MG63 (cell line): Measurements from ENCODE around the gene RBM17. TPM values are rescaled to one million over a fixed set of nuclear protein-coding genes. Genes with fewer than 3 reads are reported as not detected.
"Not testable (repeated sequence)": the region's sequence is repeated elsewhere in the genome, so short reads cannot be mapped to it uniquely, and the experiment has no call there.

Experiments
- DNase-seq: peaks from one replicate; pipeline ENCODE4 v3.0.0-alpha.2; 2020
- H3K27me3 ChIP-seq: fragments of 250-450 bp; sonication (Bioruptor Pico); 2 replicates; pipeline ENCODE4 v1.5.1; 2020; ENCODE audit warnings: mild to moderate bottlenecking, moderate library complexity
- H3K36me3 ChIP-seq: fragments of 250-450 bp; sonication (Bioruptor Pico); 2 replicates; pipeline ENCODE4 v1.5.1; 2020; ENCODE audit warnings: mild to moderate bottlenecking, moderate library complexity
- H3K4me3 ChIP-seq: fragments of 250-450 bp; sonication (Bioruptor Pico); 2 replicates; pipeline ENCODE4 v1.5.1; 2020; ENCODE audit warnings: mild to moderate bottlenecking, moderate library complexity
- H3K9me3 ChIP-seq: fragments of 250-450 bp; sonication (Bioruptor Pico); 2 replicates; pipeline ENCODE4 v1.5.1; 2020; ENCODE audit warnings: mild to moderate bottlenecking, moderate library complexity
- total RNA-seq: library from RNA; depleted of rRNA; stranded (reverse); fragments of >200 nt; shearing (Covaris generic); gene quantifications from 2 replicates; pipeline ENCODE4 v1.2.3, GENCODE V29; 2014; ENCODE audit warnings: low replicate concordance; rRNA removed

RBM17 gene, protein sequence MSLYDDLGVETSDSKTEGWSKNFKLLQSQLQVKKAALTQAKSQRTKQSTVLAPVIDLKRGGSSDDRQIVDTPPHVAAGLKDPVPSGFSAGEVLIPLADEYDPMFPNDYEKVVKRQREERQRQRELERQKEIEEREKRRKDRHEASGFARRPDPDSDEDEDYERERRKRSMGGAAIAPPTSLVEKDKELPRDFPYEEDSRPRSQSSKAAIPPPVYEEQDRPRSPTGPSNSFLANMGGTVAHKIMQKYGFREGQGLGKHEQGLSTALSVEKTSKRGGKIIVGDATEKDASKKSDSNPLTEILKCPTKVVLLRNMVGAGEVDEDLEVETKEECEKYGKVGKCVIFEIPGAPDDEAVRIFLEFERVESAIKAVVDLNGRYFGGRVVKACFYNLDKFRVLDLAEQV
- 27.2 and 99.9 TPM in 2 replicates for total RNA-seq

DNA sequence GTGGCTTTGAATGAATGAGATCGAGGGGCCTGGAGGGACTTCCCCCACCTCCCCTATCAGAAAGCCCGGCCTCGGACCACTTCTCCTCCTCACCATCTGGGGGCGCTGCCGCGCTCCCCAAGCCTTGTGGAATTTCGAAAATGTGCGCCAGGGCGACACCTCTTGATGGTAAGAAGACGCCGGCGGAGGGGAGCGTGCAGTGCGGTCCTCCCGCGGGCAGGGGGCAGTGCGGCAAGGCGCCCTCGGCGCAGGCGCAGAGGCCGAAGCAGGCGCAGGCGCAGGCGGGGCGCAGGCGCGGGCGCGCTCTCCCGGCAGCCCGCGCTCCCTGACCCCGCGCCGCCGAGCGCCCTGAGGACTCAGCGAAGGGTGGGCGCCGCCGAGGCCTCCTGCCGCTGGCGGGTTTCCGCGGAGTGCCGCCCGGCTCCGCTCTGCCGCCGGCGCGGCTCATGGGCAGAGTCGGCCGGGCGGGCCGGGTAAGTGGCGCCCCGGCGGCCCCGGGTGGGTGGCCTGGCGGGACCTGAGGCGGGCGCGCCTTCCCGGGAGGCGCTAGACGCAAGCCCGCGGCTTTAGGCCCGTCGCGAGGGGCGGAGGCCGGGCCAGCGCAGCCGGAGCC lies at the start of gene RBM17:
Gene RBM17 (plus strand): TSS at position 314 of the 613 bp plus-strand sequence. CDS start 8,032 bp downstream, outside the sequence.
- H3K9me3 ChIP-seq: no peaks in the 10 kb centered on the region
- H3K27me3 ChIP-seq: no peaks in the 10 kb centered on the region
- DNase-seq: peak; percentile 93
- peak within 1 kb of the TSS; percentile 87 for H3K4me3 ChIP-seq
- peaks cover 8% of the 10 kb centered on the region; the same call in 1 of the 2 replicates for H3K36me3 ChIP-seq

DNA sequence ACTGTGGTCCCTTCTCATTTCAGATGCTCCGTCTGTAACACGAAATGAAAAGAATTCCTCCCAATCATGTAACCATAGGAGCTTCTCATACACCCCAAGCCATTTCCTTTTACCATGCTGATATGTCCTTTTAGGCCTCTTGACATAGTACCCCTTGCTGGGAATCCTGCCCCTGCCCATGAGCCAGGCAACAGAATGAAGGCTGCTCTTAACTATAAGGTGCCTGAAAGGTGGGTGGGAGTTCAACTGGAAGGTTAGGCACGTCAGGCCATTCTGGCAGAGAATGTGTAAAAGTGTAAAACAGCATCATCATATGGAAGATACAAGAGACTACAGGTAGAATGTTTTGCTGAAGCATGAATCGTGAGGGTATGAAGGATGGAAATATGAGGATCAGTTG lies 49.1 kb upstream of the RBM17 start:
- Histone ChIP-seq H3K4me3 (no peak overlapping the region), H3K36me3 (no peaks in the 10 kb centered on the region), H3K27me3 (0 out of 2 replicates have a peak, but pooled peaks cover 3% of the 10 kb centered on the region), H3K9me3 (no peaks in the 10 kb centered on the region)
- no peak for DNase-seq

DNA sequence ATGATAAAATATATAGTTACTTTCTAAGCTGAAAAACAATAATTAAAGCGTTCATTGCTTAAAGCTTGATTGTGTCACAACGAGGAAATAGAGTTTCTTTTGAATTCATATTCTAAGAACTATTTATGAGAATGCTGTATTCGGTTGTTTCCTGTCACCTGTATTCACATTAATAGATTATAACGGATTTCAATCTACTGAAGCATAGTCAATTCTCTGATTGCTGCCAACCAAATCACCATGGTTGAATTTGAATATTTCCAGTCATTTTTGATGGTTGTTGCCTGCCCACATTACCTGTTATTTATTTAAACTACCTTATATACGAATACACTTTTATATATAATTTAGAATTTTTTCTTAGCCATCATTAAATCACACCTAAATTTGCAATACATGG lies 48.6 kb upstream of the RBM17 start:
- Histone ChIP-seq H3K4me3 (no peak overlapping the region), H3K27me3 (peaks cover 5% of the 10 kb centered on the region; the same call in 1 of the 2 replicates), H3K9me3 (no peaks in the 10 kb centered on the region), H3K36me3 (no peaks in the 10 kb centered on the region)
- DNase-seq: no peak

DNA sequence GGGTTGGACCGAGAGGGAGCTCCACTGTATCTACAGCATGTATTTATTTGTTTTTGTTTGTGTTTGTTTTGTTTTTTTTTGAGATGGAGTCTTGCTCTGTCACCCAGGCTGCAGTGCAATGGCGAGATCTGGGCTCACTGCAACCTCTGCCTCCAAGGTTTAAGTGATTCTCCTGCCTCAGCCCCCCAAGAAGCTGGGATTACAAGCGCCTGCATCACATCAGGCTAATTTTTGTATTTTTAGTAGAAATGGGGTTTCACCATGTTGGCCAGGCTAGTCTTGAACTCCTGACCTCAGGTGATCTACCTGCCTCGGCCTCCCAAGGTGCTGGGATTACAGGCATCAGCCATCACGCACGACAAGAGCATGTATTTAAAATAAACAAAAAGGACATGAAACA lies 45.5 kb upstream of the RBM17 start:
- not testable (repeated sequence) for H3K27me3 ChIP-seq, H3K9me3 ChIP-seq, H3K36me3 ChIP-seq, H3K4me3 ChIP-seq, DNase-seq

DNA sequence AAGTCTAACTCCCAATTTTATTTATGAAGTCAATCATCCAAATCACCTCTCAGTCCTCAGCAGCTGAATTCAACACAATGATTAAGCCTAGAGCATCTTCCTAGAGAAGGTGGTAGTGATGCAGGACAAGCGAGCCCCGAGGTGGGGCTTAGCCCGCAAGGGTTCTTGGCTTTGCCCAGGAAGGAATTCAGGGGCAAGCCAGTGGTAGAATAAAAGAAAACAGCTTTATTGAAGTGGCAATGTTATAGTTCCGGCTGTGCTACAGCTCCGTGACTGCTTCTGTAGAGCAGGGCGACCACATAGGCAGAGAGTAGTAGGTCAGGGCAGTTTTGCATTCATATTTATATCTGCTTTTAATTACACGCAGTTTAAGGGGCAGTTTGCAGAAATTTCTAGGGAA lies 44.8 kb upstream of the RBM17 start:
- Histone ChIP-seq H3K4me3 (no peak overlapping the region), H3K27me3 (peaks cover 5% of the 10 kb centered on the region; the same call in 1 of the 2 replicates), H3K9me3 (no peaks in the 10 kb centered on the region), H3K36me3 (no peaks in the 10 kb centered on the region)
- no peak for DNase-seq

DNA sequence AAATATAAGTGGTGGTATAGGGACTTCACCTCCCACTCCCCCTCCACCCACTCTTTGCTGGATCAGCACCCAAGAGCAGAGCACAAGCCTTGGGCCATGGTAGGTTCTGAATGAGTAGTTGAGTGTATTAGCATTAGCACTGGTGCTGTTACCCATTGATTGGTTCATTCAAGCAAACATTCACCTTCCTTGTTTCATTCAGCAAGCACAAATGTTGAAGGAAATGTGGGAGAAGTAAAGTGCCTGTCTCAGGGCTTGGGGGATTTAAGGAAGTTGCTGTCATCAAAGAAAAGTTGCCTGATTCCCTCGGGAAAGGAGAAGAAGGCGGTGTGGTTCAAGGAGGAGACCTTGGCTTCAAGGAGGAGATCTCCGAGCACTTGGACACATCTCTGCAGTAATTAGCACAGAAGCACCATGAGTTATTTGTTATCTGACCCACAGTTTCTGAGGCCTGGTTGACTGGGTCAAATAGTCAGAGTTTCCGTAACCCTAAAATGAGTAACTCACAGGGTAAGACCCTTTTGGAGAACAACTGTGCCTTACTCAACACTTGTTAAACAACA lies 44.0 kb upstream of the RBM17 start:
- H3K27me3 ChIP-seq: peaks cover 5% of the 10 kb centered on the region; the same call in 1 of the 2 replicates
- DNase-seq: no peak
- H3K36me3 ChIP-seq: no peaks in the 10 kb centered on the region
- no peaks in the 10 kb centered on the region for H3K9me3 ChIP-seq
- no peak overlapping the region for H3K4me3 ChIP-seq

DNA sequence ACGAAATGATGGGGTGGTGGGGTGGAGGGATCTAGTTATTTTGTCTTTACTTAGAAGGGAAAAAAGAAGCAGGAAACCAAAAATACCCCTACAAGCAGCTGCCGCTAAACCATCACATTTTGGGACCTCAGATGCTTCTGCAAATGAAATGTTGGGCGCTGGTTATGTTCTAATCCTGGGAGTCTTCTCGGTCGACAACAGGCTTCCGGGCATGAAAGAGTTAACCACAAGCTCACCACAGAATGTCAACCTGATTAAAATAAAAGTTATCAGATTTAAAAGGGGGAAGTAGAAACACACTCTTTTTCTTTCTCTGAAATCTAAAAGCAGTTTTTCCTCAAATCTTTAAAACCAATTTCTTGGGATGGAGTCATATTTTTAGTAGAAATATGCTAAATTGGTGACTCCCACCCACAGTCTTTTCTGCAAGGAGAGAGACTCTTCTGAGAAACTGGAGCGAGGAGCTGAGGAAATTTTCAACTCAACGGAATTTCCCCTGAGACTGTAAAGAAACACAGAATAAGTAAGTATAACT lies 43.5 kb upstream of the RBM17 start:
- Histone ChIP-seq H3K4me3 (no peak overlapping the region), H3K9me3 (no peaks in the 10 kb centered on the region), H3K36me3 (no peaks in the 10 kb centered on the region), H3K27me3 (peaks cover 5% of the 10 kb centered on the region; the same call in 1 of the 2 replicates)
- DNase-seq: no peak

DNA sequence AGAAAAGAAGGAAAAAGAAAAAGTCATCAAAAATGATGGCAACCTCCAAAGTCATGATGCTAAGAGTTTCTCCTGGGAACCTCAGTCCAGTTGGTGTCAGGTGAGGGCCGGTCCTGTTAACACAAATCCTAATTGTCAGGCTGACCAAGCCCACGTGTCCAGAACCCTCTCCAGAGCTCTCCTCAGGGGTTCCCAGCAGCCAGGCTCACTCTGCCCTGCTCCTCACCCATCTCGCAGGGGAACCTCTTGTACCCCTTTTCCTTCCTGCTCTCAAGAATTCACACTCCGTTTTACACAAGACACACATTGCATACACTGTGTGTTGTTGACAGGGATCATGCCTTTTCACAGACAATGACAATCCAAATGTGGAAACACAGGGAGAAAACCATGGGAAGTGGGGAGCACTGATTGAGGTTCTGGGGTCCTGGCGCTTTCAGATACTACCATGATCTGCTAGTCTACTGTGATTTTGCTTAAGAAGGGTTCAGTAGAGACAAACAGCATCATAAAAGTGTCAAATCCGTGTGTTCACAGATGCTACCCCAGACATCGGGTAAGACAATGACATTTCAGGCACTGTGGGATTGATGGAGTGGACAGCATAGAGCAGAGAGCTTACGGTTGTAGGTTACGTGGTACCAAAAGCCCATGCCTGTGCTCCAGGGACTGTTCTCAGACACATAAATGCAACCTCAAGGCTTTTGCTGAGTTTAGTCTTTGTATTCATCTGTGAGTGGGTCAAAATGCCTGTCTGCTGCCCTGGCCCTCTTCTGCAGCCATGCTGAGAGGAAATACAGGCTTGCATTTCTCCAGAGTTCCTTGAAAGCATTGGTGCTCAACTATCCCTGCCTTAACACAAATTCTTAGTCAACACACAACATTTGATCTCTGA lies 42.7 kb upstream of the RBM17 start:
- no peak overlapping the region for H3K4me3 ChIP-seq
- no peaks in the 10 kb centered on the region for H3K36me3 ChIP-seq
- H3K27me3 ChIP-seq: peaks cover 5% of the 10 kb centered on the region; the same call in 1 of the 2 replicates
- DNase-seq: no peak
- no peaks in the 10 kb centered on the region for H3K9me3 ChIP-seq

DNA sequence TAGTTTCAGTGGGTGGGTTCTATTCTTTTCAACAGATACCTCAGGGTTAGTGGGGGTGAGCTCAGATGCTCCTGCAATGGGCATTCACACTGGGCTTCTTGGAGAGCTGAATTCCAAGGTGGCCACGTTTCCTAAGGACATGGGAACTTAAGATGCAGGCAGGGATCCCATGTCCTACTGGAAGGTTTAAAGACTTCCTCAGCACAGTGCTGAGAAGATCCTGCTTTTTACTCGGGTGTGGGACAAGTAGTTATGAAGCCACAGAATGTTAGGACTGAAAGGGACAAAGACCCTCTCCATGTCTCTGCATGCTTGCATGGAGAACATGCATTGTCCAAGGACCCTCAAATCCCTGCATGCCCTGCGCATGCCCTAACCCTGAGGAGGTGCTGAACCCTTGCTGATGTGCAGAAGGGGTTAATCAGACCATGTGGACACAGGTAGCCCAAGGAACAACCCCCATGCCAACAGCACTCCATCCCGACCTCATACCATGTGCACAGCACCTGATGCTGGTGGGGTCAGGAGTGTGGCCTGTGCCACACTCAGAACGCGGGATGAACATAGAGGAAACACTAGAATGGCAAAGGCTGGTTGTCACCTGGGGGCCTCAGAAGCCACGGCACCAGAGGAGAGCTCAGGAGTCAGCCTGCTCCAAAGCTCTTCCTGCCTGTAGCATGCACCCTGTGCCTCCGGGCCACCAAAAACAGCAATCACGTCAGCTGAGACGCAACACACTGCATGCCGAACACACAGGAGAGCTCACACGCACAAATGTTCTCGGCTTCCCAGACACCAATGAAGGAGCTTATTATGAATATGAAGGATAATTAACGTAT lies 41.8 kb upstream of the RBM17 start:
- Histone ChIP-seq H3K27me3 (peaks cover 5% of the 10 kb centered on the region; the same call in 1 of the 2 replicates), H3K36me3 (no peaks in the 10 kb centered on the region), H3K4me3 (no peak overlapping the region), H3K9me3 (no peaks in the 10 kb centered on the region)
- DNase-seq: no peak

DNA sequence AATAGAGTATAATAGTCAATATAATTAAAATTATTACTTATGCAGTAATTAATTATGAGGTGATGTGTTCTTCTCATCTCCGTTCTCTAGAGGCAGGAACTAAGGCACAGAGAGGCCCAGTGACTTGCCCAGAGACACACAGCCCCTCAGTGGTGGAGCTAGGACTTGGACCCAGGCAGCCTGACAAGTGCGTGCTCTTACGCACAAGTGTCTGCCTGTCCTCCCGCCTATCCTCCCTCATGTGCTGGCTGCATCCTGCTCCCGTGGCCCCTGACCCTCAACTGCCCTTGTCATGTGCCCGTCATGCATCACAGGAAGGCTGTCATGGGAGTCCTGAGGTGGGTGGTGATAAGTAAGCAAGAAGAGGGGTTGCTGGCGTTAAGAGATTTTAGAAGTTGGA lies 41.0 kb upstream of the RBM17 start:
- H3K36me3 ChIP-seq: no peaks in the 10 kb centered on the region
- peaks cover 5% of the 10 kb centered on the region; the same call in 1 of the 2 replicates for H3K27me3 ChIP-seq
- no peak overlapping the region for H3K4me3 ChIP-seq
- no peak for DNase-seq
- H3K9me3 ChIP-seq: no peaks in the 10 kb centered on the region

DNA sequence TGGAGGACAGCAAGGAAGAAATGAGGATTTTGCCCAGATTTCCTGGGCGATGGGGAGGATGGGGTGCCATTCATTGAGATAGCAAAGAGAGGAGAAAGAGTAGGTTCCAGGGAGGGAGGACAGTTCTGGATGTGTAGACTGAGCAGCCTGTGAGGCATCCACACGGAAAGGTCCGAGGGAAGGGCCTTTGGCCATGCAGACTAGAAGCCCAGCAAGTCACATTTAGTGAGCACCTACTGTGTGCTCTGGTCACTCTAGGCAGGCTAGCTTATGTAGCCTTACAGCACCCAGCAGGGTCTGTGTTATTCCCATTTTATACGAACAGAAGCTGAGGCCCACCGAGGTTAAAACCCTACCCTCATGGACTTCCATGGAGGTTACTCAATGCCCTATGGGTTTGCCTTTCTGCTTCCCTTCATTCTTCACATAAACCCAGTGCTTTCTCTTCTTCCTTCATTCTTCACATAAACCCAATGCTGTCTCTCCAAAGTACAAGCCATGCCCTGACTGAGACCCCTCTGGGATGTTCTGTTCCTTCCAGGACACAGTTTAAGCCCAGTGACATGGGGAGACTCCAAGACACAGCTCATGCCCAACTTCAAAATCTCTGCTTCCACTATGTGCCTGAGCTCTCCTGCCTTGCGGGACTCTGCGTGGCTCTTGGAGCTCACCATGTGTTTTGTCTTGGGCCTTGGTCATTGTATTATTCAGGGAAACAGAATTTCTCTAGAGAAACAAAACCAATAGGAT lies 40.4 kb upstream of the RBM17 start:
- DNase-seq: no peak
- H3K36me3 ChIP-seq: no peaks in the 10 kb centered on the region
- no peaks in the 10 kb centered on the region for H3K9me3 ChIP-seq
- H3K27me3 ChIP-seq: peaks cover 3% of the 10 kb centered on the region; the same call in 1 of the 2 replicates
- no peak overlapping the region for H3K4me3 ChIP-seq

DNA sequence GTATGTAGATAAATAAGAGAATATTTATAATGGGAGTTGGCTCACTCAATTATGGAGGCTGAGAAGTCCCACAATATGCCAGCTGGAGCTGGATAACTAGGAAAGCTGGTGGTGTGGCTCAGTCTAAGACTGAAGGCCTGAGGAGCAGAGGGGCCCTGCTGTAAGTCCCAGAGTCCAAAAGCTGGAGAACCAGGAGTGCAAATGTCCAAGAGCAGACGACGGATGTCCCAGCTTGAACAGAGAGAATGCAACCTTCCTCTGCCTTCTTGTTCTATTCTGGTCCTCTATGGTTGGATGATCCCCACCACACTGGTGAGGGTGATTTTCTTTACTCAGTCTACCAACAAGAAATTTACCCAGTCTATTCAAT lies 39.8 kb upstream of the RBM17 start:
- no peak for DNase-seq

DNA sequence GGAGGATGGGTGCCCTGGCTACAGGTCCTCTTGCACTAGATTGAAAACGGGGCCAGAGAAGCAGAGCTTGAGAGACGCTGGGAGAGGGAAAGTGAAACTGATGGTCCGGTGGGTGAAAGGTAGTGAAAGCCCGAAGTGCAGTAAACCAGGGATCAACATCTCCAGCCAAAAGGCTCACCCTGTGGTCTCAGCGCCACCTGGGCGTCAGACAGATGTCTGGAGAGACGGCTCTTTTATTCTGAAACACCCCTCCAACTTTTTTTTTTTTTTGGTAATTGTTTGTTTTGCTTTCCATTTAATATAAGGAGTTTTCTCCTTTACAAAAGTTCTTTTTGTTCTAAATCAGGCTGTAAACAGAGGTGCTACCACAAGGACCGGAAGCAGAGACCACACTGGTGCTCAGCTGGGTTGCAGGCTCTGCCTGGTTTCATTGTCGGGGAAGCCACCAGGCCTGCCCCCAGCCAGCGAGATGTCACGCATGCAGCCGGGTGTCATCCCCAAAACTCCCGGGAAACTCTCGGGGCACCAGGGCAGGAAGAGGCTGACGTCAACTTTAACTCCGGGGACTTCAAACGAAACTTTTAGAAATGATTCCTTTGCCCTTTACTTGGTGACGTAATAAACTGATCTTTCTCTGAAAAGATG lies 37.9 kb upstream of the RBM17 start:
- no peaks in the 10 kb centered on the region; the same call in 1 of the 2 replicates for H3K27me3 ChIP-seq
- H3K36me3 ChIP-seq: no peaks in the 10 kb centered on the region
- peak overlapping the region; percentile 38 for H3K4me3 ChIP-seq
- peak; percentile 61 for DNase-seq
- no peaks in the 10 kb centered on the region for H3K9me3 ChIP-seq

More for the DNA sequence above, 39.8 kb upstream of the RBM17 start:
- Histone ChIP-seq H3K4me3 (no peak overlapping the region), H3K36me3 (no peaks in the 10 kb centered on the region), H3K27me3 (peaks cover 3% of the 10 kb centered on the region; the same call in 1 of the 2 replicates), H3K9me3 (no peaks in the 10 kb centered on the region)
